Esophagus squamous epithelium (tissue), 4 donors: Measurements from ENCODE around the gene TBATA.

Source experiments
- CTCF ChIP-seq, 6 experiments: fragments of 450-650 bp in 4 of 6; fragments of 200-600 bp in 2 of 6; sonication (generic) in 2 of 6; IDR thresholded peaks; one replicate each; pipeline ENCODE4 v1.5.1; 2016 to 2019; ENCODE audit warnings: antibody characterized with exemption in 6 of 6, mild to moderate bottlenecking in 4 of 6, moderate library complexity in 4 of 6
- POLR2A ChIP-seq, 4 donors: fragments of 450-650 bp; IDR thresholded peaks; one replicate each; pipeline ENCODE4 v1.6.1; 2017; ENCODE audit warnings: antibody characterized with exemption in 4 of 4, mild to moderate bottlenecking in 4 of 4, moderate library complexity in 3 of 4

- TF ChIP-seq CTCF (IDR thresholded peaks at IDR 0.05), result no peak
- TF ChIP-seq POLR2A (IDR thresholded peaks at IDR 0.05), result no peak
These were observed 45.0 kb upstream of the TBATA start for GRCh38 chr10:70830164-70830563.
